ENCODE data around the gene ZBTB40. TPM values are rescaled to one million over a fixed set of nuclear protein-coding genes. Genes with fewer than 3 reads are reported as not detected.

ZBTB40 gene
- total RNA-seq, 3 donors from 2014 or later: 14.8 to 28.0 (median 16.7) TPM

DNA sequence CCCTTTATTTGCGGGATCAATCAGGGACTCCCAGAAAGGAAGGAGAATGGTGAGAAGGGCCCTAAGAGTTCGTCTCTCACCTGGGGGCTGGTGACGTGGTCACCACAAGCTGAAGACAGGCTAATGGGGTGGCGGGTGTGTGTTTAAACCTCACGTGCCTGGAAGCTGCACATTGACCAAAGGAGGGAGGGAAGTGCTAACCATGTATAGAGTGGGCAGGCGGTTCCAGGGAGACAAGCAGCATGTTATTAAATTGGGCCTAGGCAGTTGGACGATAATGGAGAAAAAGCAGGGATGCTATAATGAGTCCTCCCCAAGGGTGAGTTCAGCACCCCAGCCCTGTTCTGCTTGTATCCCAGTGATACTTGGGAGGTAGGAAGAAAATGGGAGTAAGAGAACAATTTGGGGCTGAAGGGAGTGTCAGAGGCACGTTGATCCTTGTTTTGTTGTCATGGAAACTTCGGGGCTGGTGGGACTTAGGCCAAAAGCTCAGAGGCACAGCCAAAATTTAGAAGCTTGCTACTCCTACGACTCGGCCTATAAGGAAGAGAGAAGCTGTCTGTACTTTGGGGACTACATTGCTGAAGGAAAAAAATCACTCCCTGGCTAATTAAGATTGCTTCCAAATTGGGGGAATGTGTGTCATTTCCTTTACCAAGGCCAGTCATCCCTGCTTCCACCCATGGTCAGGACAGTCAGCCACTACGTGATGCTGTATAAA is 78.4 kb downstream of the ZBTB40 start:
- ATAC-seq (no peak), DNase-seq (no peak)
- intact Hi-C loops (cut with DNase I, micrococcal nuclease): no loop called here
- TF ChIP-seq, protein P1, sequence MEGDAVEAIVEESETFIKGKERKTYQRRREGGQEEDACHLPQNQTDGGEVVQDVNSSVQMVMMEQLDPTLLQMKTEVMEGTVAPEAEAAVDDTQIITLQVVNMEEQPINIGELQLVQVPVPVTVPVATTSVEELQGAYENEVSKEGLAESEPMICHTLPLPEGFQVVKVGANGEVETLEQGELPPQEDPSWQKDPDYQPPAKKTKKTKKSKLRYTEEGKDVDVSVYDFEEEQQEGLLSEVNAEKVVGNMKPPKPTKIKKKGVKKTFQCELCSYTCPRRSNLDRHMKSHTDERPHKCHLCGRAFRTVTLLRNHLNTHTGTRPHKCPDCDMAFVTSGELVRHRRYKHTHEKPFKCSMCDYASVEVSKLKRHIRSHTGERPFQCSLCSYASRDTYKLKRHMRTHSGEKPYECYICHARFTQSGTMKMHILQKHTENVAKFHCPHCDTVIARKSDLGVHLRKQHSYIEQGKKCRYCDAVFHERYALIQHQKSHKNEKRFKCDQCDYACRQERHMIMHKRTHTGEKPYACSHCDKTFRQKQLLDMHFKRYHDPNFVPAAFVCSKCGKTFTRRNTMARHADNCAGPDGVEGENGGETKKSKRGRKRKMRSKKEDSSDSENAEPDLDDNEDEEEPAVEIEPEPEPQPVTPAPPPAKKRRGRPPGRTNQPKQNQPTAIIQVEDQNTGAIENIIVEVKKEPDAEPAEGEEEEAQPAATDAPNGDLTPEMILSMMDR (IDR thresholded peaks at IDR 0.05): no peak
- Histone ChIP-seq H3K36me3 (ENCODE audit: low read depth) (no peaks in the 10 kb centered on the region), H3K4me3 (no peak overlapping the region), H3K4me1 (ENCODE audit: low read depth) (no peaks in the 10 kb centered on the region), H3K9me3 (no peaks in the 10 kb centered on the region)

DNA sequence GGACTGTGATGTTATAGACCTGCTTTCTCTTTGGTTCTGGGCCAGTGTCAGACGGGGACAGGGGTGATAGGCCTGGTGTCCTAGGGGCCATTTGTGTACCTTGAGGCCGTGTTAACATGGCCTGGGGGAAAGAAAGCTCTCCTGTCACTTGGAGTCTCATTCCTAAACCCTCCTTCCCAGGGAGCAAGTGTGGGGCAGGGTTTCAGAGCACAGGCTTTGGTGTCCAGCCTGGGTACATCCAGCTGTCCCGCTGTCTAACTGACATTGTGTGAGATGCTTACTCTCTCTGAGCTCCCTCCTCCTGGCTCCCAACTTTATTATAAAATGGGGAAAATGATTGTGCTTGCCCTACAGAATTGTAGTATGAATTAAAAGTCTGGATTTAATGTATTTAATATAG is 79.1 kb downstream of the ZBTB40 start:
- Histone ChIP-seq H3K36me3 (ENCODE audit: low read depth) (no peaks in the 10 kb centered on the region), H3K9me3 (no peaks in the 10 kb centered on the region), H3K4me1 (ENCODE audit: low read depth) (no peaks in the 10 kb centered on the region), H3K4me3 (no peak overlapping the region)
- intact Hi-C loops (cut with DNase I, micrococcal nuclease): no loop called here
- ATAC-seq (no peak), DNase-seq (no peak)
- TF ChIP-seq, protein P1 (IDR thresholded peaks at IDR 0.05): no peak

DNA sequence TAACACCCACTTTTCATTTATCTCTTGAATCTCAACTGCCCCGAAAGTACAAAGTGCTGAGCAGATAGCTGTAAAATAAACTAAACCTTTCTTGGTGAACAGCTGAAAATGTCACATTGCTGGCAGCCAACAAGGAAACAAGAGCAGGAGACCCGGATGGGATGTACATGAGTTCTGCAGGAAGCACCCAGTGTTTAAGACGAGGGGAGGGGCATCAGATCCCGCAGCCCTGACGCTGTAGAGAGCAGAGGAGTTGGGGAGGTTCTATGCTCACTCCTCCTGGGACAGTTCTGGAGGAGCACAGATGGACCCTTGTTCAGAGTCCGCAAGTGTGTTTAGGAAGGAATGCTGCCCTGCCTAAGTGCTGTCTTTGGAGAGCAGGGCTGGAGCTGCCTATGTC is 79.6 kb downstream of the ZBTB40 start:
- TF ChIP-seq, protein P1 (IDR thresholded peaks at IDR 0.05): no peak
- H3K4me1 ChIP-seq (ENCODE audit: low read depth): no peaks in the 10 kb centered on the region
- no peak for ATAC-seq
- no peak for DNase-seq
- no peak overlapping the region for H3K4me3 ChIP-seq
- H3K9me3 ChIP-seq: no peaks in the 10 kb centered on the region
- H3K36me3 ChIP-seq (ENCODE audit: low read depth): no peaks in the 10 kb centered on the region
- intact Hi-C loops (cut with DNase I, micrococcal nuclease): no loop called here

DNA sequence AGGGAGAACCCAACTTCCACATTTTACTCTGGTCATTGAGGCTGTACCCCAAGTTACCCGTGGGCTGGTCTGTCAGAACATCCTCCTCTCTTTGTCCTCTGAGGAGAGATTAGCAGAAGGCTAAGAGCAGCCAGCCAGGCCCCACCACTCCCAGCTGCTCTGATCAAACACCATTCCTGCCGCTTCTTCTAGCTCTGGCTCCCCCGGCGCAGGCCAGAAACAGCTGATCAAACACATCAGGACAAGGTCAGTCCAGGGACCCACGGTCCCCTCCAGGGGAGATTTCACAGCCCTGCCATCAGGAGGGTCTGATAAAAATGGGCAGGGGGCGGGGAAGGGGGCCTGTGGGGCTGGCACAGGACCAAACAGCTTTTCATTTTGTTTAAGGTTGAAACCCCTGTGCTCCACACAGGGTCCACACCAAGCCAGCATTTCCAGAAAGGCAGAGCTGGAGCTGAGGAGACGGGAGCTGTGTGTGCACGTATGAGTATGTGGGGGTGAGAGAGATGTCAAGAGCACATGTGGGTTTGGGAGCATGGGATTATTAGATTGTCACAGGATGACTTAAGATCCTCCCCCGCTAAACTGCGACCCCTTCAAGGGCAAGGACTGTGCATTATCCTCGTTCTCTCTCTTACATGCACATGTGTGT is 81.7 kb downstream of the ZBTB40 start:
- Histone ChIP-seq H3K9me3 (no peaks in the 10 kb centered on the region), H3K4me1 (ENCODE audit: low read depth) (no peaks in the 10 kb centered on the region), H3K36me3 (ENCODE audit: low read depth) (no peaks in the 10 kb centered on the region), H3K4me3 (no peak overlapping the region)
- ATAC-seq (no peak), DNase-seq (no peak)
- intact Hi-C loops (cut with DNase I, micrococcal nuclease): no loop called here
- TF ChIP-seq, protein P1 (IDR thresholded peaks at IDR 0.05): no peak

DNA sequence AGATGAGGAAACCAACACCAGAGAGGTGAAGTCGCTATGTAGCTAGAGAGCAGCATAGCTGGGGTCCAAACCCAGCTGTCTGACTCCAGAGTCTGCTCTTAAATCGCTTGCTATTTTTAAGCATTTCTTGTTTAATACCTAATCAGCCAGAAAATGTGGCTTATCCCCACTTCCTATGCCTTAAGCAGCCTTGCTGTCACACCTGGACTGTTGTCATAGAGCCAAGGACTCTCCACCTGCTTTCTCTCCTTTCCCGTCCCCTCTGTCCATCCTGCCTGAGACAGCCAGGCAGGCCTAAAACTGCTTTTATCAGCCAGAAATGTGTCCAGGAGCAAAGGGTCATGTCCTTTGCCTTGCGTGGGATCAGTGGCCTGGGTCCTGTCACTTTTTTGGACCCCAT is 83.3 kb downstream of the ZBTB40 start:
- no peaks in the 10 kb centered on the region for H3K36me3 ChIP-seq (ENCODE audit: low read depth)
- TF ChIP-seq, protein P1 (IDR thresholded peaks at IDR 0.05): no peak
- no peaks in the 10 kb centered on the region for H3K9me3 ChIP-seq
- intact Hi-C loops (cut with DNase I, micrococcal nuclease): no loop called here
- H3K4me3 ChIP-seq: no peak overlapping the region
- DNase-seq (no peak), ATAC-seq (no peak)
- H3K4me1 ChIP-seq (ENCODE audit: low read depth): no peaks in the 10 kb centered on the region
